Measurements from ENCODE around the gene ME3.
"Not testable (repeated sequence)": the region's sequence is repeated elsewhere in the genome, so short reads cannot be mapped to it uniquely, and the experiment has no call there.

DNA sequence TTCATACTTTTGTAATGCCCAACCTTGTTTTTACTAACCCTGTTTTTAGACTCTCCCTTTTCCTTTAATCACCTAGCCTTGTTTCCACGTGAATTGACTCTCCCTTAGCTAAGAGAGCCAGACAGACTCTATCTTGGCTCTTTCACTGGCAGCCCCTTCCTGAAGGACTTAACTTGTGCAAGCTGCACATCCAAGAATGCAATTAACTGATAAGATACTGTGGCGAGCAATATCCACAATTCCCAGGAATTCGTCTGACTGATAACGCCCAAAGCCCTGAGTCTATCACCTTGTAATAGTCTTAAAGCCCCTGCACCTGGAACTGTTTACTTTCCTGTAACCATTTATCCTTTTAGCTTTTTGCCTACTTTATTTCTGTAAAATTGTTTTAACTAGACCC, 248.9 kb downstream of the ME3 start:
- TF ChIP-seq, protein P1, sequence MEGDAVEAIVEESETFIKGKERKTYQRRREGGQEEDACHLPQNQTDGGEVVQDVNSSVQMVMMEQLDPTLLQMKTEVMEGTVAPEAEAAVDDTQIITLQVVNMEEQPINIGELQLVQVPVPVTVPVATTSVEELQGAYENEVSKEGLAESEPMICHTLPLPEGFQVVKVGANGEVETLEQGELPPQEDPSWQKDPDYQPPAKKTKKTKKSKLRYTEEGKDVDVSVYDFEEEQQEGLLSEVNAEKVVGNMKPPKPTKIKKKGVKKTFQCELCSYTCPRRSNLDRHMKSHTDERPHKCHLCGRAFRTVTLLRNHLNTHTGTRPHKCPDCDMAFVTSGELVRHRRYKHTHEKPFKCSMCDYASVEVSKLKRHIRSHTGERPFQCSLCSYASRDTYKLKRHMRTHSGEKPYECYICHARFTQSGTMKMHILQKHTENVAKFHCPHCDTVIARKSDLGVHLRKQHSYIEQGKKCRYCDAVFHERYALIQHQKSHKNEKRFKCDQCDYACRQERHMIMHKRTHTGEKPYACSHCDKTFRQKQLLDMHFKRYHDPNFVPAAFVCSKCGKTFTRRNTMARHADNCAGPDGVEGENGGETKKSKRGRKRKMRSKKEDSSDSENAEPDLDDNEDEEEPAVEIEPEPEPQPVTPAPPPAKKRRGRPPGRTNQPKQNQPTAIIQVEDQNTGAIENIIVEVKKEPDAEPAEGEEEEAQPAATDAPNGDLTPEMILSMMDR (IDR thresholded peaks at IDR 0.05), result not testable (repeated sequence)
- not testable (repeated sequence) for TF ChIP-seq POLR2A (IDR thresholded peaks at IDR 0.05); POLR2AphosphoS5 (IDR thresholded peaks at IDR 0.05; ENCODE audit: insufficient read depth in 1 of 2, low read depth in 1 of 2)

All from vagina (tissue), 2 donors.